Measurements from ENCODE around the gene MAP3K5.

The MAP3K5 gene

GRCh38 chr6:136666041-136666440 lies 126.2 kb downstream of the MAP3K5 start:
- no peak overlapping the region for H3K4me3 ChIP-seq (ENCODE audit: low read depth in 1 of 2, low read length in 2 of 2)

GRCh38 chr6:136662347-136663237 lies 129.7 kb downstream of the MAP3K5 start:
- no peaks in the 10 kb centered on the region for H3K4me1 ChIP-seq (ENCODE audit: control insufficient read depth in 1 of 2, insufficient read depth in 2 of 2, low read length in 2 of 2)
- no peaks in the 10 kb centered on the region for H3K9me3 ChIP-seq (ENCODE audit: control insufficient read depth in 1 of 2, low read length in 2 of 2)
- H3K4me3 ChIP-seq (ENCODE audit: low read depth in 1 of 2, low read length in 2 of 2) = no peak overlapping the region
- peaks cover 0 to under 1% of the 10 kb centered on the region in 2 donors for H3K36me3 ChIP-seq (ENCODE audit: control insufficient read depth in 1 of 2, insufficient read depth in 2 of 2, low read length in 2 of 2)
- no peak overlapping the region for H3K27ac ChIP-seq (ENCODE audit: low read length)
- no peaks in the 10 kb centered on the region for H3K27me3 ChIP-seq (ENCODE audit: low read depth, low read length)

More at GRCh38 chr6:136666041-136666440, 126.2 kb downstream of the MAP3K5 start:
- Histone ChIP-seq H3K4me1 (ENCODE audit: control insufficient read depth in 1 of 2, insufficient read depth in 2 of 2, low read length in 2 of 2) (no peaks in the 10 kb centered on the region), H3K27me3 (ENCODE audit: low read depth, low read length) (no peaks in the 10 kb centered on the region), H3K36me3 (ENCODE audit: control insufficient read depth in 1 of 2, insufficient read depth in 2 of 2, low read length in 2 of 2) (no peaks in the 10 kb centered on the region), H3K27ac (ENCODE audit: low read length) (no peak overlapping the region), H3K9me3 (ENCODE audit: control insufficient read depth in 1 of 2, low read length in 2 of 2) (no peaks in the 10 kb centered on the region)

GRCh38 chr6:136660727-136661126 lies 131.6 kb downstream of the MAP3K5 start:
- H3K4me1 ChIP-seq (ENCODE audit: control insufficient read depth in 1 of 2, insufficient read depth in 2 of 2, low read length in 2 of 2) = no peaks in the 10 kb centered on the region
- H3K27ac ChIP-seq (ENCODE audit: low read length) = no peak overlapping the region
- H3K27me3 ChIP-seq (ENCODE audit: low read depth, low read length) = no peaks in the 10 kb centered on the region
- no peak overlapping the region for H3K4me3 ChIP-seq (ENCODE audit: low read depth in 1 of 2, low read length in 2 of 2)
- H3K9me3 ChIP-seq (ENCODE audit: control insufficient read depth in 1 of 2, low read length in 2 of 2) = no peaks in the 10 kb centered on the region
- H3K36me3 ChIP-seq (ENCODE audit: control insufficient read depth in 1 of 2, insufficient read depth in 2 of 2, low read length in 2 of 2) = peaks cover 0 to 4% of the 10 kb centered on the region in 2 donors

GRCh38 chr6:136659991-136660499 lies 132.2 kb downstream of the MAP3K5 start:
- no peak overlapping the region for H3K27ac ChIP-seq (ENCODE audit: low read length)
- H3K4me3 ChIP-seq (ENCODE audit: low read depth in 1 of 2, low read length in 2 of 2) = no peak overlapping the region
- H3K36me3 ChIP-seq (ENCODE audit: control insufficient read depth in 1 of 2, insufficient read depth in 2 of 2, low read length in 2 of 2) = peaks cover 0 to 4% of the 10 kb centered on the region in 2 donors

GRCh38 chr6:136658711-136659110 lies 133.6 kb downstream of the MAP3K5 start:
- H3K9me3 ChIP-seq (ENCODE audit: control insufficient read depth in 1 of 2, low read length in 2 of 2) = no peaks in the 10 kb centered on the region
- H3K27me3 ChIP-seq (ENCODE audit: low read depth, low read length) = no peaks in the 10 kb centered on the region
- H3K4me1 ChIP-seq (ENCODE audit: control insufficient read depth in 1 of 2, insufficient read depth in 2 of 2, low read length in 2 of 2) = no peaks in the 10 kb centered on the region
- no peak overlapping the region for H3K4me3 ChIP-seq (ENCODE audit: low read depth in 1 of 2, low read length in 2 of 2)
- peaks cover under 1 to 4% of the 10 kb centered on the region in 2 donors for H3K36me3 ChIP-seq (ENCODE audit: control insufficient read depth in 1 of 2, insufficient read depth in 2 of 2, low read length in 2 of 2)
- no peak overlapping the region for H3K27ac ChIP-seq (ENCODE audit: low read length)

More at GRCh38 chr6:136659991-136660499, 132.2 kb downstream of the MAP3K5 start:
- H3K4me1 ChIP-seq (ENCODE audit: control insufficient read depth in 1 of 2, insufficient read depth in 2 of 2, low read length in 2 of 2) = no peaks in the 10 kb centered on the region
- H3K9me3 ChIP-seq (ENCODE audit: control insufficient read depth in 1 of 2, low read length in 2 of 2) = no peaks in the 10 kb centered on the region
- no peaks in the 10 kb centered on the region for H3K27me3 ChIP-seq (ENCODE audit: low read depth, low read length)

- no peaks in the 10 kb centered on the region for H3K27me3 ChIP-seq (ENCODE audit: low read depth, low read length)
- peaks cover 4 to 6% of the 10 kb centered on the region in 2 donors for H3K36me3 ChIP-seq (ENCODE audit: control insufficient read depth in 1 of 2, insufficient read depth in 2 of 2, low read length in 2 of 2)
- no peak overlapping the region for H3K27ac ChIP-seq (ENCODE audit: low read length)
- H3K9me3 ChIP-seq (ENCODE audit: control insufficient read depth in 1 of 2, low read length in 2 of 2) = no peaks in the 10 kb centered on the region
- H3K4me1 ChIP-seq (ENCODE audit: control insufficient read depth in 1 of 2, insufficient read depth in 2 of 2, low read length in 2 of 2) = no peaks in the 10 kb centered on the region
- H3K4me3 ChIP-seq (ENCODE audit: low read depth in 1 of 2, low read length in 2 of 2) = no peak overlapping the region
Observed at GRCh38 chr6:136657666-136658065, 134.6 kb downstream of the MAP3K5 start.

- H3K27ac ChIP-seq (ENCODE audit: low read length) = no peak overlapping the region
- no peaks in the 10 kb centered on the region for H3K4me1 ChIP-seq (ENCODE audit: control insufficient read depth in 1 of 2, insufficient read depth in 2 of 2, low read length in 2 of 2)
- peaks cover 4 to 6% of the 10 kb centered on the region in 2 donors for H3K36me3 ChIP-seq (ENCODE audit: control insufficient read depth in 1 of 2, insufficient read depth in 2 of 2, low read length in 2 of 2)
Observed at GRCh38 chr6:136656121-136656520, 136.2 kb downstream of the MAP3K5 start.

GRCh38 chr6:136655239-136656014 lies 136.8 kb downstream of the MAP3K5 start:
- H3K36me3 ChIP-seq (ENCODE audit: control insufficient read depth in 1 of 2, insufficient read depth in 2 of 2, low read length in 2 of 2) = peaks cover 4 to 6% of the 10 kb centered on the region in 2 donors
- no peak overlapping the region for H3K27ac ChIP-seq (ENCODE audit: low read length)
- H3K9me3 ChIP-seq (ENCODE audit: control insufficient read depth in 1 of 2, low read length in 2 of 2) = no peaks in the 10 kb centered on the region

More at GRCh38 chr6:136656121-136656520, 136.2 kb downstream of the MAP3K5 start:
- no peaks in the 10 kb centered on the region for H3K27me3 ChIP-seq (ENCODE audit: low read depth, low read length)
- H3K9me3 ChIP-seq (ENCODE audit: control insufficient read depth in 1 of 2, low read length in 2 of 2) = no peaks in the 10 kb centered on the region
- H3K4me3 ChIP-seq (ENCODE audit: low read depth in 1 of 2, low read length in 2 of 2) = no peak overlapping the region

GRCh38 chr6:136654086-136654485 lies 138.2 kb downstream of the MAP3K5 start:
- H3K27ac ChIP-seq (ENCODE audit: low read length) = no peak overlapping the region
- H3K4me3 ChIP-seq (ENCODE audit: low read depth in 1 of 2, low read length in 2 of 2) = no peak overlapping the region
- H3K27me3 ChIP-seq (ENCODE audit: low read depth, low read length) = no peaks in the 10 kb centered on the region
- H3K9me3 ChIP-seq (ENCODE audit: control insufficient read depth in 1 of 2, low read length in 2 of 2) = no peaks in the 10 kb centered on the region
- no peaks in the 10 kb centered on the region for H3K4me1 ChIP-seq (ENCODE audit: control insufficient read depth in 1 of 2, insufficient read depth in 2 of 2, low read length in 2 of 2)
- H3K36me3 ChIP-seq (ENCODE audit: control insufficient read depth in 1 of 2, insufficient read depth in 2 of 2, low read length in 2 of 2) = peaks cover 4 to 6% of the 10 kb centered on the region in 2 donors

More at GRCh38 chr6:136655239-136656014, 136.8 kb downstream of the MAP3K5 start:
- H3K27me3 ChIP-seq (ENCODE audit: low read depth, low read length) = no peaks in the 10 kb centered on the region
- H3K4me3 ChIP-seq (ENCODE audit: low read depth in 1 of 2, low read length in 2 of 2) = no peak overlapping the region
- H3K4me1 ChIP-seq (ENCODE audit: control insufficient read depth in 1 of 2, insufficient read depth in 2 of 2, low read length in 2 of 2) = no peaks in the 10 kb centered on the region

GRCh38 chr6:136652656-136653055 lies 139.6 kb downstream of the MAP3K5 start:
- Histone ChIP-seq H3K9me3 (ENCODE audit: control insufficient read depth in 1 of 2, low read length in 2 of 2) (no peaks in the 10 kb centered on the region), H3K27me3 (ENCODE audit: low read depth, low read length) (no peaks in the 10 kb centered on the region), H3K4me1 (ENCODE audit: control insufficient read depth in 1 of 2, insufficient read depth in 2 of 2, low read length in 2 of 2) (no peaks in the 10 kb centered on the region), H3K4me3 (ENCODE audit: low read depth in 1 of 2, low read length in 2 of 2) (no peak overlapping the region), H3K36me3 (ENCODE audit: control insufficient read depth in 1 of 2, insufficient read depth in 2 of 2, low read length in 2 of 2) (peaks cover 4 to 6% of the 10 kb centered on the region in 2 donors), H3K27ac (ENCODE audit: low read length) (no peak overlapping the region)

- Histone ChIP-seq H3K4me3 (ENCODE audit: low read depth in 1 of 2, low read length in 2 of 2) (no peak overlapping the region), H3K4me1 (ENCODE audit: control insufficient read depth in 1 of 2, insufficient read depth in 2 of 2, low read length in 2 of 2) (peaks cover 0 to 4% of the 10 kb centered on the region in 2 donors), H3K27ac (ENCODE audit: low read length) (no peak overlapping the region), H3K36me3 (ENCODE audit: control insufficient read depth in 1 of 2, insufficient read depth in 2 of 2, low read length in 2 of 2) (peaks cover 0 to 6% of the 10 kb centered on the region in 2 donors), H3K9me3 (ENCODE audit: control insufficient read depth in 1 of 2, low read length in 2 of 2) (no peaks in the 10 kb centered on the region), H3K27me3 (ENCODE audit: low read depth, low read length) (no peaks in the 10 kb centered on the region)
Observed at GRCh38 chr6:136651982-136652381, 140.3 kb downstream of the MAP3K5 start.

All from muscle layer of duodenum (tissue), 2 donors.